ENCODE data around the gene SP4.
"Not testable (repeated sequence)": the region's sequence is repeated elsewhere in the genome, so short reads cannot be mapped to it uniquely, and the experiment has no call there.

SP4 gene

GRCh38 chr7:21526448-21526847 lies 98.6 kb downstream of the SP4 start:
- ATAC-seq = no peak
- TF ChIP-seq CSDC2 (CRISPR knock-in tag; IDR thresholded peaks at IDR 0.05) (no peak), CREB5 (CRISPR knock-in tag; IDR thresholded peaks at IDR 0.05; ENCODE audit: low read depth) (no peak), TSHZ2 (CRISPR knock-in tag; IDR thresholded peaks at IDR 0.05) (no peak), ISL1 (CRISPR knock-in tag; IDR thresholded peaks at IDR 0.05) (no peak)

- not testable (repeated sequence) for ATAC-seq
Observed at GRCh38 chr7:21532485-21532884, 104.6 kb downstream of the SP4 start.

- not testable (repeated sequence) for ATAC-seq
Observed at GRCh38 chr7:21533646-21534045, 105.8 kb downstream of the SP4 start.

- ATAC-seq = not testable (repeated sequence)
Observed at GRCh38 chr7:21536445-21537118, 108.7 kb downstream of the SP4 start.

GRCh38 chr7:21538936-21539495 lies 111.1 kb downstream of the SP4 start:
- no peak for ATAC-seq
- TF ChIP-seq ZNF8 (CRISPR knock-in tag; IDR thresholded peaks at IDR 0.05) (no peak), ARNTL (CRISPR knock-in tag; IDR thresholded peaks at IDR 0.05; ENCODE audit: borderline replicate concordance, low read depth) (no peak)

GRCh38 chr7:21542891-21543527 lies 115.1 kb downstream of the SP4 start, which contains the start of gene DNAH11:
TSS of gene DNAH11 (plus strand) at chr7:21543039. CDS start at chr7:21543246, 207 bp downstream.
- peak; percentile 75 for ATAC-seq
- TF ChIP-seq ZNF70 (CRISPR knock-in tag; IDR thresholded peaks at IDR 0.05) (no peak), ZNF565 (CRISPR knock-in tag; conservative IDR thresholded peaks at IDR 0.05; ENCODE audit: low read depth) (no peak), ZC3H10 (CRISPR knock-in tag; IDR thresholded peaks at IDR 0.05) (no peak)

- no peak for TF ChIP-seq ESRRG (CRISPR knock-in tag; IDR thresholded peaks at IDR 0.05)
- no peak for TF ChIP-seq TCF4 (CRISPR knock-in tag; IDR thresholded peaks at IDR 0.05; ENCODE audit: borderline replicate concordance)
- TF ChIP-seq POU6F1 (CRISPR knock-in tag; IDR thresholded peaks at IDR 0.05; ENCODE audit: borderline replicate concordance, low read depth) = no peak
- TF ChIP-seq PPARA (CRISPR knock-in tag; IDR thresholded peaks at IDR 0.05; ENCODE audit: borderline replicate concordance) = no peak
- TF ChIP-seq GLIS3 (CRISPR knock-in tag; IDR thresholded peaks at IDR 0.05) = no peak
- TF ChIP-seq ZNF70 (CRISPR knock-in tag; IDR thresholded peaks at IDR 0.05) = no peak
- TF ChIP-seq ZNF565 (CRISPR knock-in tag; conservative IDR thresholded peaks at IDR 0.05; ENCODE audit: low read depth) = no peak
- no peak for TF ChIP-seq SNAI2 (CRISPR knock-in tag; IDR thresholded peaks at IDR 0.05)
- no peak for TF ChIP-seq TSHZ2 (CRISPR knock-in tag; IDR thresholded peaks at IDR 0.05)
- no peak for TF ChIP-seq ZC3H10 (CRISPR knock-in tag; IDR thresholded peaks at IDR 0.05)
- no peak for TF ChIP-seq ZNF8 (CRISPR knock-in tag; IDR thresholded peaks at IDR 0.05)
- ATAC-seq = peak; percentile 38
Observed at GRCh38 chr7:21543528-21544302, 115.8 kb downstream of the SP4 start.

Measured in SK-N-SH treated with all-trans-retinoic acid at 6 μM for 48 hours (cell line).